Measurements from ENCODE around the gene RAD51D.

GRCh38 chr17:35062308-35062707 is 57.4 kb downstream of the RAD51D start:
- TF ChIP-seq CTCF (IDR thresholded peaks at IDR 0.05; ENCODE audit: low read length) (no peak), EZH2 (optimal IDR thresholded peaks at IDR 0.05; ENCODE audit: low read depth, low read length) (no peak)

All from MM.1S (cell line).